Pancreas (tissue), 10 donors: ENCODE results near the gene CAMTA2. TPM values are rescaled to one million over a fixed set of nuclear protein-coding genes. Genes with fewer than 3 reads are reported as not detected.
A peak's percentile ranks its signal among the peaks of the same experiment; 100 is the strongest.

Source experiments
- ATAC-seq, 4 donors: fragments of 200-7000 bp; cut with Tn5 transposase; one replicate each; pipeline versions ENCODE4 v1.8.0 to v1.9.1; 2020; ENCODE audit warnings: mild to moderate bottlenecking in 4 of 4, moderate library complexity in 4 of 4
- DNase-seq, 6 donors: peaks; one replicate each; pipeline ENCODE4 v3.0.0-alpha.2; 2020
- FAIRE-seq: peaks from 2 replicates; lab custom pipeline; 2012; peaks lifted over from hg19 to GRCh38; lab: Jason Lieb, UNC
- H3K27ac ChIP-seq, 4 donors: fragments of 200-600 bp; sonication (generic); 1 replicate in 3 of 4; 2 replicates in 1 of 4; pipeline versions ENCODE4 v1.5.0 to v1.8.0; 2020
- H3K27me3 ChIP-seq, 4 donors: fragments of 200-600 bp; one replicate each; pipeline ENCODE4 v1.8.0; 2021
- H3K36me3 ChIP-seq, 3 donors: fragments of 200-600 bp; sonication (generic) in 1 of 3; one replicate each; pipeline versions ENCODE4 v1.5.0 to v1.8.0; 2020 to 2021
- H3K4me1 ChIP-seq, 3 donors: fragments of 200-600 bp; one replicate each; pipeline ENCODE4 v1.8.0; 2021
- H3K4me3 ChIP-seq, 4 donors: fragments of 200-600 bp; sonication (generic) in 2 of 4; one replicate each; pipeline versions ENCODE4 v1.5.0 to v1.8.0; 2020 to 2021
- H3K9me3 ChIP-seq, 4 donors: fragments of 200-600 bp; one replicate each; pipeline ENCODE4 v1.8.0; 2021
- WGBS, 2 donors: extraction: QIAGEN DNeasy Blood & Tissue Kit; methylation state at CpG; one replicate each; pipeline ENCODE4 v1.1.7; 2013; 5-methylcytosine and 5-hydroxymethylcytosine counted together
- intact Hi-C, 3 donors: fragments of 100-400 bp; cut with DNase I; formaldehyde crosslinking; loops; one replicate each; pipeline versions ENCODE4 v1.11.1 to v1.14.2; 2022
- polyA plus RNA-seq, 2 donors: library from polyadenylated mRNA; stranded (reverse); fragments of 200-250 nt; gene quantifications; one replicate each; pipeline ENCODE4 v1.2.3, GENCODE V29; 2013
- total RNA-seq, 6 donors: library from RNA; stranded (reverse); fragmentation: NEBNext Ultra II Directional in 4 of 6; extraction: Animal tissue kit (Norgen Biotek cat#: 25700) in 4 of 6; gene quantifications; one replicate each; pipeline versions ENCODE4 v1.2.1 to v1.2.4, GENCODE V29; 2021 to 2023
- TF ChIP-seq, protein P1 (sequence below), 4 donors: fragments of 200-600 bp; sonication (generic) in 3 of 4; IDR thresholded peaks; one replicate each; pipeline versions ENCODE4 v1.5.0 to v1.8.0; 2021; ENCODE audit warnings: antibody characterized with exemption in 4 of 4
- donor health status: healthy with polysubstance abuse.
- donor health status: DM: no; HTN: no; CAD: no; lungs with moderate emphysema.
- donor health status: DM: no; HTN: no; CAD: no.
- donor health status: control.
- donor health status: control.
- donor health status: Bipolar disorder and iron deficiency.
- donor health status: DM: yes; HTN: yes; CAD: no.
- donor health status: DM: no; HTN: no; CAD: no.
- donor health status: DM: no; HTN: no; CAD: no.
- donor health status: DM: yes; HTN: yes; CAD: no.

Gene CAMTA2
- total and polyA plus RNA-seq, 8 donors = 13.6 to 86.3 (median 20.7) TPM

DNA sequence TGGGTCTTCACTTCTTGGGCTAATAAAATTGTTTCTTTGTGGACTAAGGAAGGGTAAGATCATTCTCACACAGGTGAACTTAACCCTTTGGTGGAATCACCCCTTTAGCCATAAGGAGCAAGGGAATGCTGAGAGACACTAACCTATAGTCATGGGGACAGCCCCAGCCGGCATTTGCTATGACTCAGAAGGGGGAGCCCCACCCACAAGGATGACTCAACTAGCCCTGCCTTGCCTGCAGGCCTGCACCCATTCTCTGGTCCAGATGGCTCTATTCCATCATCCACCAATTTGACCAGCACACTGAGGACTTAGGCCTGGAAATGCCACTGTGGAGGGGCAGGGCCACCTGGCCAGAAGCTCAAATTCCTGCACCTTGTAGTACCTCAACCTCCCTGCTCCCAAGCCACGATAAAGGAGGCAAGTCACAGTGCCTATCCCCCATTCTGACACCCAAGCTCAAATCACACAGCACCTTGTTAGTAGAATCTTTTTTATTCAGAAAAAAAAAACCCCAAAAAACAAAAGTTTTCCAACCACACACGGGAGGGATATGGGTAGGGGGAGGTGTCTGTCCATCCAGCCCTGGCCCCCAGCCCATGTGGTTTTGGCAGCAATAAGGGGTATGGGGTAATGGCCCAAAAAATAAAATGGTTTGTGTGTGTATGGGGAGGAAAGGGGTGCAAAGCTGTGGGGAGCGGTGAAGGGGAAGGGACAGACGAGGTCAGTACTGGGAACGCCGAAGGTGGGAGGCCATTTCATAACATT is 42.1 kb downstream of the CAMTA2 start:
- peak; percentile 63 to 81 (median 70) for DNase-seq
- Histone ChIP-seq H3K9me3 (no peaks in the 10 kb centered on the region), H3K27ac (peak overlapping the region in 3 of 4 donors; percentile 3 to 17 (median 15)), H3K4me3 (peak overlapping the region in 1 of 4 donors; percentile 98), H3K27me3 (no peaks in the 10 kb centered on the region), H3K4me1 (peaks cover 5 to 34% (median 14%) of the 10 kb centered on the region in 3 donors), H3K36me3 (peaks cover 0 to 23% (median 0%) of the 10 kb centered on the region in 3 donors)
- intact Hi-C loops = no loop called here
- TF ChIP-seq, protein P1, sequence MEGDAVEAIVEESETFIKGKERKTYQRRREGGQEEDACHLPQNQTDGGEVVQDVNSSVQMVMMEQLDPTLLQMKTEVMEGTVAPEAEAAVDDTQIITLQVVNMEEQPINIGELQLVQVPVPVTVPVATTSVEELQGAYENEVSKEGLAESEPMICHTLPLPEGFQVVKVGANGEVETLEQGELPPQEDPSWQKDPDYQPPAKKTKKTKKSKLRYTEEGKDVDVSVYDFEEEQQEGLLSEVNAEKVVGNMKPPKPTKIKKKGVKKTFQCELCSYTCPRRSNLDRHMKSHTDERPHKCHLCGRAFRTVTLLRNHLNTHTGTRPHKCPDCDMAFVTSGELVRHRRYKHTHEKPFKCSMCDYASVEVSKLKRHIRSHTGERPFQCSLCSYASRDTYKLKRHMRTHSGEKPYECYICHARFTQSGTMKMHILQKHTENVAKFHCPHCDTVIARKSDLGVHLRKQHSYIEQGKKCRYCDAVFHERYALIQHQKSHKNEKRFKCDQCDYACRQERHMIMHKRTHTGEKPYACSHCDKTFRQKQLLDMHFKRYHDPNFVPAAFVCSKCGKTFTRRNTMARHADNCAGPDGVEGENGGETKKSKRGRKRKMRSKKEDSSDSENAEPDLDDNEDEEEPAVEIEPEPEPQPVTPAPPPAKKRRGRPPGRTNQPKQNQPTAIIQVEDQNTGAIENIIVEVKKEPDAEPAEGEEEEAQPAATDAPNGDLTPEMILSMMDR (IDR thresholded peaks at IDR 0.05) = no peak
- 53 to 65% methylated on average over 7 of the region's 7 CpGs for WGBS, 2 donors
- no peak for FAIRE-seq
- peak in 3 of 4 donors; percentile 7 to 24 (median 15) for ATAC-seq

DNA sequence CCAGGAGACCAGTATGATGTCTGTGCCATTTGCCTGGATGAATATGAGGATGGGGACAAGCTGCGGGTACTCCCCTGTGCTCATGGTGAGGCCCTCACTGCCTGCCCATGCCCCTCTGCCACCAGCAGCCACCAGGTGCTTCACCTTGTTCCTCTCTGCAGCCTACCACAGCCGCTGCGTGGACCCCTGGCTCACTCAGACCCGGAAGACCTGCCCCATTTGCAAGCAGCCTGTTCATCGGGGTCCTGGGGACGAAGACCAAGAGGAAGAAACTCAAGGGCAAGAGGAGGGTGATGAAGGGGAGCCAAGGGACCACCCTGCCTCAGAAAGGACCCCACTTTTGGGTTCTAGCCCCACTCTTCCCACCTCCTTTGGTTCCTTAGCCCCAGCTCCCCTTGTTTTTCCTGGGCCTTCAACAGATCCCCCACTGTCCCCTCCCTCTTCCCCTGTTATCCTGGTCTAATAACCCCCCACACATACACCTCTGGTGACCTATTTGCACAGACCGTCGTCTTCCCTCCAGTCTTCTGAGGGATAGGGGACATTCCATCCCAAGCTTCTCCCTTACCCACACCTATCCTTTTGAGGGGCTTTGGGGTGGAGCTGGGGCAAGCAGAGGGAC is 42.8 kb downstream of the CAMTA2 start:
- TF ChIP-seq, protein P1 (IDR thresholded peaks at IDR 0.05) = no peak
- Histone ChIP-seq H3K36me3 (peaks cover 0 to 23% (median 0%) of the 10 kb centered on the region in 3 donors), H3K4me1 (peaks cover 5 to 33% (median 14%) of the 10 kb centered on the region in 3 donors), H3K4me3 (no peak overlapping the region), H3K27me3 (no peaks in the 10 kb centered on the region), H3K27ac (peak overlapping the region in 3 of 4 donors; percentile 3 to 17 (median 15)), H3K9me3 (no peaks in the 10 kb centered on the region)
- ATAC-seq (no peak), FAIRE-seq (no peak), DNase-seq (peak in 2 of 6 donors; percentile 36 to 68)
- intact Hi-C loops = no loop called here
- 62 to 63% methylated on average over 6 to 8 of the region's 8 CpGs for WGBS, 2 donors

DNA sequence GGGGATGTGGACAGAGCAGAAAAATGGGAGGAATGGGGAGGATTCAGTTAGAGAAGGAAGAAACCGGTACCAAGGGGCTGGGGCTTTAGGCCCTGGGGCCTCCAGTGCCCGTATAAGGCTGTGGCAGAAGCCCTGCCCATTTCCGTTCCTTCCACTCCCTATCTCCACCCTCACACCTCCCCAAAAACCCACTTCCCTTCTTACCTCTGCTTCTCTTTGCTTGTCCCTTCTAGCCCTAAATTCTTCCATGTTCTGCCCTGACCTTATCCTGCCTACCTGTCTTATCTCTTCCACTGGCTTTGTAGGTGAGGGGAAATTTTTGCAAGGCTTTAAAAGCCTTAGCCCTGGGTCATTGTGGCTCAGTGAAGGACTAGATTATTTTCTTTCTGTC is 43.3 kb downstream of the CAMTA2 start:
- H3K36me3 ChIP-seq = peaks cover 0 to 23% (median 0%) of the 10 kb centered on the region in 3 donors
- no peak overlapping the region for H3K4me3 ChIP-seq
- H3K27me3 ChIP-seq = no peaks in the 10 kb centered on the region
- H3K4me1 ChIP-seq = peaks cover 5 to 34% (median 14%) of the 10 kb centered on the region in 3 donors
- WGBS, 2 donors = 56 to 78% methylated on average over 3 of the region's 3 CpGs
- FAIRE-seq (no peak), ATAC-seq (no peak), DNase-seq (peak in 1 of 6 donors; percentile 6)
- no peak overlapping the region for H3K27ac ChIP-seq
- no peaks in the 10 kb centered on the region for H3K9me3 ChIP-seq
- intact Hi-C loops = no loop called here
- TF ChIP-seq, protein P1 (IDR thresholded peaks at IDR 0.05) = no peak

DNA sequence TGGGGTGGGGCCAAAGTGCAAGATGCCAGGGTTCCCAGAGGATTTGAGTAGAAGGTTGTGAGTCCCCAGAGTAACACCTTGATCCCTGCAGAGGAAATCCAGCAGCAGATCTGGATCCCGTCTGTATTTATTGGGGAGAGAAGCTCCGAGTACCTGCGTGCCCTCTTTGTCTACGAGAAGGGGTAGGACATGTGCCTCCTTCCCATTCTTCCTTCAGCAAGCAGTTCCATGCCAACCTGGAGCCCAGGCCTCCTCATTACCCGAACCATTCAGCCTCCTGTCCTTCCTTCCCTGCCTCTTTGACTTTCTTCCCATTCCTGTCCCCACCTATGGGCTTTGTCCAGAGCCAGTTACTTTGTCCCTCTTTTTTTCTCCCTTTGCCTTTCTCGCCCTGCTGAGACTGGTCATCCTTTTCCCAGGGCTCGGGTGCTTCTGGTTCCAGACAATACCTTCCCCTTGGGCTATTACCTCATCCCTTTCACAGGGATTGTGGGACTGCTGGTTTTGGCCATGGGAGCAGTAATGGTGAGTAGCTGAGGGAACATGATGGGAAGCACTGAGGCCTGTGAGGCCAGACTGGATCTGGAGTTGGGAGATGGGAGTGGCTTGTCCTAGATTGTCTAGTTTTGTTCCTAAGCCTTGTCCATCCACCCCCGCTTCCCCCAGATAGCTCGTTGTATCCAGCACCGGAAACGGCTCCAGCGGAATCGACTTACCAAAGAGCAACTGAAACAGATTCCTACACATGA is 44.5 kb downstream of the CAMTA2 start:
- 79 to 81% methylated on average over 13 of the region's 13 CpGs for WGBS, 2 donors

More for the DNA sequence above, 44.5 kb downstream of the CAMTA2 start:
- H3K36me3 ChIP-seq = peaks cover 0 to 23% (median 0%) of the 10 kb centered on the region in 3 donors
- peak in 2 of 6 donors; percentile 17 to 21 for DNase-seq
- TF ChIP-seq, protein P1 (IDR thresholded peaks at IDR 0.05) = no peak
- no peak for FAIRE-seq
- intact Hi-C loops = no loop called here
- no peaks in the 10 kb centered on the region for H3K9me3 ChIP-seq
- no peak overlapping the region for H3K27ac ChIP-seq
- no peak overlapping the region for H3K4me3 ChIP-seq
- H3K27me3 ChIP-seq = no peaks in the 10 kb centered on the region
- H3K4me1 ChIP-seq = peaks cover 5 to 42% (median 21%) of the 10 kb centered on the region in 3 donors
- no peak for ATAC-seq
